BJ (cell line): ENCODE measurements around the gene ATRNL1. TPM values are rescaled to one million over a fixed set of nuclear protein-coding genes. Genes with fewer than 3 reads are reported as not detected.

Experiments
- CTCF ChIA-PET: fragments of 350-600 bp; formaldehyde crosslinking; extraction: SDS; loops from one replicate; lab custom pipeline; 2021; ENCODE audit warnings: antibody characterized with exemption, inconsistent platforms; lab: Yijun Ruan, JAX
- POLR2A ChIA-PET: fragments of 300-600 bp; sonication (Branson Sonifier 250); formaldehyde crosslinking; extraction: SDS; loops from one replicate; lab custom pipeline; 2021; ENCODE audit warnings: antibody characterized with exemption; lab: Charles Lee
- DNase-seq: peaks from one replicate; pipeline ENCODE4 v3.0.0-alpha.2; 2011; ENCODE audit warnings: low read depth
- H3K27me3 ChIP-seq: 2 replicates; pipeline ENCODE4 v1.6.0; 2011; ENCODE audit warnings: low read length; ENCODE audit not compliant: control insufficient read depth, insufficient read depth
- H3K36me3 ChIP-seq: 2 replicates; pipeline ENCODE4 v1.5.1; 2011; ENCODE audit warnings: low read length; ENCODE audit not compliant: control insufficient read depth, insufficient read depth
- H3K4me3 ChIP-seq: 2 replicates; pipeline ENCODE4 v1.5.1; 2011; ENCODE audit warnings: low read depth, mild to moderate bottlenecking, control low read depth, low read length
- polyA plus RNA-seq: library from polyadenylated mRNA; depleted of rRNA; stranded (reverse); fragments of >200 nt; gene quantifications from 2 replicates; pipeline ENCODE4 v1.2.3, GENCODE V29; 2011
- TF ChIP-seq, protein P1 (sequence below): IDR thresholded peaks from 2 replicates; pipeline ENCODE4 v1.5.1; 2011; ENCODE audit warnings: low read depth, mild to moderate bottlenecking, control low read depth, inconsistent platforms, low read length, moderate library complexity; ENCODE audit not compliant: insufficient read depth

The ATRNL1 gene
- polyA plus RNA-seq, 1 experiment = not detected

- CTCF ChIA-PET = no interaction called here
- POLR2A ChIA-PET = no interaction called here
These were observed 8.8 kb upstream of the ATRNL1 start for GRCh38 chr10:115084277-115084850.

GRCh38 chr10:115091161-115091560 lies 2.0 kb upstream of the ATRNL1 start:
- Histone ChIP-seq H3K36me3 (no peaks in the 10 kb centered on the region), H3K4me3 (no peak overlapping the region), H3K27me3 (peaks cover 19% of the 10 kb centered on the region)
- no peak for DNase-seq
- CTCF ChIA-PET = interaction anchor here (1.7 kb wide), 1 partner anchor 215 kb away, joined by 8 read pairs; no protein-coding TSS in a partner anchor
- TF ChIP-seq, protein P1, sequence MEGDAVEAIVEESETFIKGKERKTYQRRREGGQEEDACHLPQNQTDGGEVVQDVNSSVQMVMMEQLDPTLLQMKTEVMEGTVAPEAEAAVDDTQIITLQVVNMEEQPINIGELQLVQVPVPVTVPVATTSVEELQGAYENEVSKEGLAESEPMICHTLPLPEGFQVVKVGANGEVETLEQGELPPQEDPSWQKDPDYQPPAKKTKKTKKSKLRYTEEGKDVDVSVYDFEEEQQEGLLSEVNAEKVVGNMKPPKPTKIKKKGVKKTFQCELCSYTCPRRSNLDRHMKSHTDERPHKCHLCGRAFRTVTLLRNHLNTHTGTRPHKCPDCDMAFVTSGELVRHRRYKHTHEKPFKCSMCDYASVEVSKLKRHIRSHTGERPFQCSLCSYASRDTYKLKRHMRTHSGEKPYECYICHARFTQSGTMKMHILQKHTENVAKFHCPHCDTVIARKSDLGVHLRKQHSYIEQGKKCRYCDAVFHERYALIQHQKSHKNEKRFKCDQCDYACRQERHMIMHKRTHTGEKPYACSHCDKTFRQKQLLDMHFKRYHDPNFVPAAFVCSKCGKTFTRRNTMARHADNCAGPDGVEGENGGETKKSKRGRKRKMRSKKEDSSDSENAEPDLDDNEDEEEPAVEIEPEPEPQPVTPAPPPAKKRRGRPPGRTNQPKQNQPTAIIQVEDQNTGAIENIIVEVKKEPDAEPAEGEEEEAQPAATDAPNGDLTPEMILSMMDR = no peak
- POLR2A ChIA-PET = no interaction called here

More at GRCh38 chr10:115084277-115084850, 8.8 kb upstream of the ATRNL1 start:
- no peaks in the 10 kb centered on the region for H3K27me3 ChIP-seq
- no peaks in the 10 kb centered on the region for H3K36me3 ChIP-seq
- H3K4me3 ChIP-seq = no peak overlapping the region
- peak; percentile 16 for DNase-seq
- TF ChIP-seq, protein P1 = no peak

DNA sequence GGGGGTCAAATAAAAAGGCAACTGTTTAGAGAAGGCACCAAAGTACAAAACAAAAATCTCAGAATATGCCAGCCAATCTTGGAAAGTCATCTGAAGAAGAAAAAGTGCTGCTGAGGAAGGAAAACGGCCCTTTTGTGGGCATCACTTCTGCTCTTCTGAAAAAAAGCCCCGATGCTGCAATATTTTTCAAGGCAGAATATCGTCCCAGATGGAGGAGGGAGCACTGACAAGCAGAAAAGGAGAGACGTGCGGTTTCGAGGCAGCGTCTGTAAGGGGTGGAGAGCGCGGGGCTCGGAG lies 959 bp upstream of the ATRNL1 start:
- Histone ChIP-seq H3K27me3 (peaks cover 19% of the 10 kb centered on the region), H3K36me3 (no peaks in the 10 kb centered on the region), H3K4me3 (peak overlapping the region; percentile 52)
- TF ChIP-seq, protein P1 = no peak
- CTCF ChIA-PET = no interaction called here
- POLR2A ChIA-PET = interaction anchor here (0.7 kb wide), 1 partner anchor 9 kb away, joined by 3 read pairs; no protein-coding TSS in a partner anchor
- no peak for DNase-seq

GRCh38 chr10:115092555-115093285 lies 445 bp upstream of the ATRNL1 start:
- DNase-seq = no peak
- ChIA-PET CTCF (no interaction called here), POLR2A (interaction anchor here (0.7 kb wide), 1 partner anchor 10 kb away, joined by 3 read pairs; no protein-coding TSS in a partner anchor)

More at GRCh38 chr10:115092555-115093285, 445 bp upstream of the ATRNL1 start:
- Histone ChIP-seq H3K36me3 (no peaks in the 10 kb centered on the region), H3K27me3 (peaks cover 19% of the 10 kb centered on the region), H3K4me3 (peak overlapping the region; percentile 52)
- TF ChIP-seq, protein P1 = no peak
